GM12891 (cell line): ENCODE data around the gene DCTN2.
"Not testable (repeated sequence)": the region's sequence is repeated elsewhere in the genome, so short reads cannot be mapped to it uniquely, and the experiment has no call there.

ENCODE experiments used
- DNase-seq: peaks from one replicate; pipeline ENCODE4 v3.0.0; 2011; ENCODE audit warnings: low spot score; ENCODE audit not compliant: insufficient read length
- FAIRE-seq: peaks from 2 replicates; lab custom pipeline; 2011; peaks lifted over from hg19 to GRCh38; lab: Jason Lieb, UNC
- PAX5 ChIP-seq: IDR thresholded peaks from 2 replicates; pipeline ENCODE4 v1.6.1; 2011; ENCODE audit warnings: low read length, moderate library complexity, mild to moderate bottlenecking; ENCODE audit not compliant: insufficient read depth, severe bottlenecking
- POLR2A ChIP-seq: IDR thresholded peaks from 2 replicates; pipeline ENCODE4 v1.6.1; 2011; ENCODE audit warnings: low read depth, low read length, control low read depth
- POLR2AphosphoS5 ChIP-seq: IDR thresholded peaks from 2 replicates; pipeline ENCODE4 v1.6.1; 2011; ENCODE audit warnings: low read depth, low read length, control low read depth
- POU2F2 ChIP-seq: IDR thresholded peaks from 2 replicates; pipeline ENCODE4 v1.6.1; 2011; ENCODE audit warnings: low read depth, mild to moderate bottlenecking, control low read depth, low read length, moderate library complexity
- SPI1 ChIP-seq: IDR thresholded peaks from 2 replicates; pipeline ENCODE4 v1.6.1; 2011; ENCODE audit warnings: low read depth, low read length, control low read depth
- TAF1 ChIP-seq: IDR thresholded peaks from 2 replicates; pipeline ENCODE4 v1.6.1; 2011; ENCODE audit warnings: low read depth, low read length, control low read depth

Gene DCTN2

DNA sequence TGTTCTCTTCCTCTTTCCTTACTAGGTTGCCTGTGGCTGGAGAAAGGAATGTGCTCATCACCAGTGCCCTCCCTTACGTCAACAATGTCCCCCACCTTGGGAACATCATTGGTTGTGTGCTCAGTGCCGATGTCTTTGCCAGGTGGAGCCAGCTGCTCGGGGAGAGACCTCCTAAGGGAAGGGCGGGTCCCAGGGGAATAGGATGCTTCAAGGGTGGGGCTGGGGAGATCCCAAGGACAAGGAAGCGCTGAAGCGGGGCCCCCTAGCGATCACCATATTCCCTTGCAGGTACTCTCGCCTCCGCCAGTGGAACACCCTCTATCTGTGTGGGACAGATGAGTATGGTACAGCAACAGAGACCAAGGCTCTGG lies 48.9 kb downstream of the DCTN2 start:
- FAIRE-seq (no peak), DNase-seq (no peak)
- TF ChIP-seq POU2F2 (no peak), PAX5 (no peak), SPI1 (no peak), POLR2A (no peak), TAF1 (no peak), POLR2AphosphoS5 (no peak)

DNA sequence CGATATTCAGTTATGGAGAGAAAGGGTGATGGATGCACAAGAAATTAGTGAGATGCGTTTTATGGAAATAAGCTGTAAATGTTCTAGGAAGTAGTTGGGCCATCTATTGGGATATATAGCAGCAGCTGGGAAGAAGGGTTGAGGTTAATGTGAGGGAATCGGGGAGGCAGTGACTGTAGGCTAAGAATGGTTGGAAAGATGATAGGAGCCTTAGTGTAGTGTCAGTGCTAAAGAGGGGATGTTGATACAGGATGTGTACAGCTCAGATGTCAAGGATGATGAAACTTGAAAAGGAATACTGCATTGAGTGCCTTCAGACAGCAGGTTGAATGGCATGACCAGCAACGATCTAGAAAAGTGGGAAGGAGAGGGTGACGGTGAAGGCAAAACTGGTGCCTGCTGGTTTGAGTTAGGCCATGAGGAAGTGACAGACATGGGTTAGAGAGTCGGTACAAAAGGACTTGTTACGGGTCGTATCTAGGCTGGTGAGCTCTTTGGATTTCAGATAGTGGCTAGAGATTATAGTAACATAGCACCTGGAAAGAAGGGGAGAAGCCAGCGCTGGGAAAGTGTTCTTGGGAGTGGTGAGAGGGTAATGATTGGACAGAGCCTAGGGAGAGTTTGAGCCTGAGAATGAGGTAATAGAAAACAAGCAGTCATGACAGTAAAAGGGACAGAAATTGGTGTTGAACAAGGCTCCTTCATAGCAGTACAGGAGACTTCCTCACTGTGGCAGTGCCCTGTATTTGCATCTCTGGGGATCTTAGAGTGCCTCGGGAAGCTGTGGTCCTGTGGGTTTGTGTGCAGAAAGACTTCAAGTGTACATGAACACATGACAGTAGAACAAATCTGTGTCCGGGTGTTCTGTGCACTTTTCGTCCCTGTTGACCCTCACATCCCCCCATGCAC lies 49.5 kb downstream of the DCTN2 start:
- no peak for TF ChIP-seq TAF1
- no peak for TF ChIP-seq PAX5
- TF ChIP-seq POLR2AphosphoS5 = no peak
- no peak for TF ChIP-seq POLR2A
- no peak for TF ChIP-seq POU2F2
- no peak for TF ChIP-seq SPI1
- no peak for FAIRE-seq

DNA sequence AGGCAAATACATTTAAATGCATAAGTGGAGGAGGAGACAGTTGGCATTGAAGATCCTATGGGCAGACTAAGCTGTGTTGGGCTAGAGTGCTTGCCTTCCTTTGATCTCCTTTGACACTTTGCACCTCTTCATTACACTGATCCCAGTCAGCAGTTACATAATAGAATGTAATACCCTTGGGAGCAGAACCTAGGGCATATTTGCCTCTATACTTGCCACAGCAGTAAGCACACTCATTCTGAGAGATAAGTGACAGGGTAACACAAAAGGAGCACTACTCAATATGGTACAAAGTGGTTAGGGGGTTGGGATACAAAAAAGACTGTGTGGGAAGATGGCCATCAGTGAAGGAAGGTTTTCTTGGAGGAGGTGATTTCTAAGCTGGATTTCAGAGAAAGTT lies 50.2 kb downstream of the DCTN2 start:
- DNase-seq = no peak
- no peak for TF ChIP-seq PAX5
- TF ChIP-seq POU2F2 = no peak
- no peak for TF ChIP-seq POLR2AphosphoS5
- no peak for TF ChIP-seq SPI1
- no peak; the same call in 1 of the 2 replicates for TF ChIP-seq POLR2A
- no peak for FAIRE-seq

More for the DNA sequence above, 49.5 kb downstream of the DCTN2 start:
- DNase-seq = no peak

- not testable (repeated sequence) for FAIRE-seq, DNase-seq
These were observed 51.8 kb downstream of the DCTN2 start for GRCh38 chr12:57495051-57495701.

GRCh38 chr12:57491393-57492280 lies 55.4 kb downstream of the DCTN2 start:
- peak; percentile 28 for FAIRE-seq
- TF ChIP-seq PAX5 = no peak
- no peak for TF ChIP-seq TAF1
- no peak for TF ChIP-seq POLR2AphosphoS5
- no peak for TF ChIP-seq SPI1
- TF ChIP-seq POLR2A = no peak
- no peak for TF ChIP-seq POU2F2
- no peak for DNase-seq

- FAIRE-seq = no peak
- no peak for TF ChIP-seq TAF1
- no peak for TF ChIP-seq POLR2A
- TF ChIP-seq SPI1 = no peak
- no peak for TF ChIP-seq POLR2AphosphoS5
- TF ChIP-seq POU2F2 = no peak
- TF ChIP-seq PAX5 = no peak
These were observed 56.9 kb downstream of the DCTN2 start for GRCh38 chr12:57490126-57490525.

GRCh38 chr12:57489157-57489641 lies 57.8 kb downstream of the DCTN2 start:
- no peak for TF ChIP-seq POLR2AphosphoS5
- no peak for TF ChIP-seq POLR2A
- TF ChIP-seq TAF1 = no peak
- no peak for TF ChIP-seq SPI1
- no peak for TF ChIP-seq POU2F2
- no peak for TF ChIP-seq PAX5
- DNase-seq = no peak
- peak; percentile 41 for FAIRE-seq

More at GRCh38 chr12:57490126-57490525, 56.9 kb downstream of the DCTN2 start:
- DNase-seq = no peak

GRCh38 chr12:57488402-57489156 lies 58.4 kb downstream of the DCTN2 start:
- TF ChIP-seq POLR2A (peak; percentile 2; the same call in 1 of the 2 replicates), TAF1 (no peak), SPI1 (no peak), PAX5 (no peak), POU2F2 (no peak), POLR2AphosphoS5 (no peak)
- DNase-seq (no peak), FAIRE-seq (no peak)

DNA sequence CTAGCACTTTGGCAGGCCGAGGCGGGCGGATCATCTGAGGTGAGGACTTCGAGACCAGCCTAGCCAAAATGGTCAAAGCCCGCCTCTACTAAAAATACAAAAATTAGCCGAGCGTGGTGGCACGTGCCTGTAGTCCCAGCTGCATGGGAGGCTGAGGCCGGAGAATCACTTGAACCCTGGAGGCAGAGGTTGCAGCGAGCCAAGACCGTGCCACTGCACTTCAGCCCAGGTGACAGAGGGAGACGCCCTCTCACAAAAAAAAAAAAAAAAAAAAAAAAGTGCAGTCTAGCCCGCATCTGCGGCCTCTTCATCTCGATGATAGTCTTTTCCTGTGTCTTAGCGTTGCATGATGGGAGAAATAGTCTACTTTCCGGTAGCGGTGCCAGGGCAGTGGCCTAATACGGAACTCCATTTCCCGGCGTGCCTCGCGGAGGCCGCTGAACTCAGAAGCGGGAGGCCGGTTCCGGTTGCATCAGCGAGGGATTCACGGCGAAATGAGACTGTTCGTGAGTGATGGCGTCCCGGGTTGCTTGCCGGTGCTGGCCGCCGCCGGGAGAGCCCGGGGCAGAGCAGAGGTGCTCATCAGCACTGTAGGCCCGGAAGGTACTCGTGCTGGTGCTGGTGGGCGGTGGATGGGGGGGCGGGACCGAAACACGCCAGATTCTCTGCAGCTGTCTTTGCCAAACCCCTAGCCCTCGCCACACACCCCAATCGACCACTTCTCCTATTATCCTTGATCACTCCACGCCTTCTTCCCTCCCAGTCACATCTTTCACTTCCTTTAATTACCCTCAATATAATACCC lies 59.2 kb downstream of the DCTN2 start, which contains the start of gene MARS1:
Gene MARS1 (plus strand): TSS at position 472 of the 805 bp plus-strand sequence. CDS start 23 bp downstream, at position 495.
- peak; percentile 91 for FAIRE-seq
- peak; percentile 80 for DNase-seq
- peak; percentile 58 for TF ChIP-seq SPI1
- peak; percentile 39; the same call in 1 of the 2 replicates for TF ChIP-seq TAF1
- TF ChIP-seq POLR2A = peak; percentile 81
- TF ChIP-seq PAX5 = no peak
- peak; percentile 87 for TF ChIP-seq POLR2AphosphoS5
- TF ChIP-seq POU2F2 = no peak
